T-helper 17 cell (primary cell): ENCODE data around the gene PHLDA1. TPM values are rescaled to one million over a fixed set of nuclear protein-coding genes. Genes with fewer than 3 reads are reported as not detected.

Source experiments
- ATAC-seq: fragments of 150-1000 bp; cut with Tn5 transposase; 2 replicates; pipeline ENCODE4 v1.10.0; 2021; ENCODE audit warnings: mild to moderate bottlenecking, moderate library complexity
- DNase-seq, 3 donors: peaks; one replicate each; pipeline versions ENCODE4 v3.0.0 to v3.0.0-alpha.2; 2020 to 2021
- H3K9me3 ChIP-seq: one replicate; pipeline ENCODE4 v1.7.0; 2013; ENCODE audit warnings: low read length, mild to moderate bottlenecking; ENCODE audit not compliant: control insufficient read depth, poor library complexity, severe bottlenecking
- H3K27ac Mint-ChIP-seq: one replicate; pipeline ENCODE4 v1.8.0; 2022; ENCODE audit warnings: mild to moderate bottlenecking, moderate library complexity, mixed read lengths
- H3K27me3 Mint-ChIP-seq: one replicate; pipeline ENCODE4 v1.8.0; 2022; ENCODE audit warnings: mixed read lengths
- H3K36me3 Mint-ChIP-seq: one replicate; pipeline ENCODE4 v1.8.0; 2022; ENCODE audit warnings: low read depth, mixed read lengths
- H3K4me1 Mint-ChIP-seq: one replicate; pipeline ENCODE4 v1.8.0; 2022; ENCODE audit warnings: mild to moderate bottlenecking, mixed read lengths
- H3K4me3 Mint-ChIP-seq: one replicate; pipeline ENCODE4 v1.8.0; 2022; ENCODE audit warnings: mild to moderate bottlenecking, moderate library complexity, mixed read lengths
- total RNA-seq, 4 donors: library from RNA in 2 of 4; stranded (reverse) in 2 of 4; gene quantifications; one replicate each; pipeline ENCODE4 v1.2.3 and lab custom pipeline; 2022 to 2026

Gene PHLDA1
- total RNA-seq, 2 donors from 2014 or later: 22.2 to 23.6 TPM

DNA sequence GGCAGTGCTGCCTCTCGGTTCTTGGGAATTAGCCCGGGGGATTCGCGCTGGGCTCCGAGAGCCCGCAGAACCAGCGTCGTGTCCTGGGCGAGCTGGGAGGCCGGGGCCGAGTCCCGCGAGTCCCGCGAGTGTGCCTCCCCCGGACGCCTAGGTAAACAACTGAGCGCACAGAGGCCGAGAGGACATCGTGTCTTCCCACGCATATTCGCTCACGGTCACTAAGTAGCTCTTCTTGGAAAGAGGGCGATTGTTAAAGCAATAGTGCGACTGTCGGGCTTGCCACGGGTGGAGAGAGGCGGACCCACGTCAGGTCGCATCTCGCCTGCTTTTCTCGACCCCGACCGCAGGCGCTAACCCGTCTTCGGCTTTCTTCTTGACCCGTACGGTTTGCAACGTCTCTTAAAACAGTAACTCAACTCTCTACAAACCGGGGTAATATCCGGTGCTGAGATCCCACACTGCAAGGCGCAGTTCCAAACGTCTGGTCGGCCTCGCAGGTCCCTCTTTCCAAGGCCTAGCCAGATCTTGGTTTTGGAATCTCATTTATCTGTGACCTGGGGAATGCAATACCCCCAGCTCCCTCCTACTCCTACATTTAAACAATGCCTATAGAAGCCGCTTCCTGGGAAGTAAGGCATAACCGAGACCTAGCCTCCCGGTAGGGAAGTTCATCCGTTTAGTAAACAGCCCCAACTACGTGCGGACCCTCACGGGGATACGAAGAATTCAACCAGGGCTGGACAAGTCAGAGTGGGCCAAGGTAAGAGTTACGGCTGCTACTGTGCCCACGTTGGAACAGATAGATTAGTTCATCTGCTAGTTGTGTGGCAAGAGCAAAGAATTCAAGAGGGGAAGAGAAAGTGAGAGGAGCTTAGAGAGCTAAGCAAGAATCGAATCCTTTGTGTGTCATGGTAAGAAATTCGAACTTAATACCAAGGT is 736 bp upstream of the PHLDA1 start:
- peak overlapping the region; percentile 98 for H3K27ac Mint-ChIP-seq
- H3K36me3 Mint-ChIP-seq: no peaks in the 10 kb centered on the region
- DNase-seq (no peak), ATAC-seq (peak; percentile 15)
- no peaks in the 10 kb centered on the region for H3K27me3 Mint-ChIP-seq
- H3K4me1 Mint-ChIP-seq: peaks cover 29% of the 10 kb centered on the region
- H3K4me3 Mint-ChIP-seq: peak overlapping the region; percentile 94
- H3K9me3 ChIP-seq: no peaks in the 10 kb centered on the region

DNA sequence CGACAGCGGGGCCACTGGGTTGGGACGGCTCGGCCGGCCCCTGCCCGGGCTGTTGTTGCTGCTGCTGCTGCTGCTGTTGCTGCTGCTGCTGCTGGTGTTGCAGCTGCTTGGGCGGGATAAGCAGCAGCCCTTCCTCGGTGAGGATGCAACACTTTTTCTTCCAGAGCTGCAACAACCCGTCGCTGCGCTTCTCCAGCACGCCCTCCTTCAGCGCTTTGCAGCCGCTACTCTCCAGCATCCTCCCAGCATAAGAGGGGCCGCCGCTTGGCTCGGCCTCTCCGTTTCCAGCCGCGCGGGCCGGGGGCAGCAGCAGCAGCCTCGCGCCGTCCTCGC is 529 bp downstream of the PHLDA1 start:
- H3K36me3 Mint-ChIP-seq: no peaks in the 10 kb centered on the region
- H3K4me3 Mint-ChIP-seq: peak overlapping the region; percentile 94
- no peaks in the 10 kb centered on the region for H3K27me3 Mint-ChIP-seq
- no peaks in the 10 kb centered on the region for H3K9me3 ChIP-seq
- peak overlapping the region; percentile 98 for H3K27ac Mint-ChIP-seq
- ATAC-seq: peak; percentile 6
- peaks cover 25% of the 10 kb centered on the region for H3K4me1 Mint-ChIP-seq
- DNase-seq: no peak

DNA sequence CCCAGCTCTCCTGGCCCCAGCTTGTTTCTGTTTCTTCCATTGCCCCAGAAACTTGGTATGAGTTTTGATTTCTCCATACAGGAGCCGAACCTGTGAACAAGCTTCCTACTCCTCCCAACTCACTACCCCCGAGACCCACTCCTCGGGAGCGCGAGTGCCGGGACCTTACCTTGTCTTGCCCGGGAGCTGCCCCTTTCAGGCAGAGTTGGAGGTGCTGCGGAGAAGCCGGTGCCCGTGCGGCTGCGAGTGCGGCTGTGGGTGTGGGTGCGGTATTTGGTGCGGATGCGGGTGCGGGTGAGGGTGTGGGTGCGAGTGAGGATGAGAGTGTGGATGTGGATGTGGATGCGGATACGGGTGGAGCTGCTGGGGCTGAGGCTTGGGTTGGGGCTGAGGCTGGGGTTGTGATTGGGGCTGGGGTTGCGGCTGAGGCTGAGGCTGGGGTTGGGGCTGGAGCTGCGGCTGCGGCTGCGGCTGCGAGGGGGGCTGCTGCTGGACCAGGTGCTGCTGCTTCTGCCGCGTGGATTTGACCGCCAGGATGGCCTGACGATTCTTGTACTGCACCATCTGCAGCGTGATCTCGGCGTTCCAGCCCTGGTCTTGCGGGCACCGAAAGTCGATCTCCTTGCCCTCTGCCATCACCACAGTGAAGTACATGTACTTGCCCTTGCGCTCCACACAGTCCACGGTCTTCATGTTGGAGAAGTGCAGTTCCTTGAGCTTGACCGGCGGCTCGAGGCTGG is 1.1 kb downstream of the PHLDA1 start:
- Mint-ChIP-seq H3K4me1 (peaks cover 22% of the 10 kb centered on the region), H3K27me3 (no peaks in the 10 kb centered on the region)

DNA sequence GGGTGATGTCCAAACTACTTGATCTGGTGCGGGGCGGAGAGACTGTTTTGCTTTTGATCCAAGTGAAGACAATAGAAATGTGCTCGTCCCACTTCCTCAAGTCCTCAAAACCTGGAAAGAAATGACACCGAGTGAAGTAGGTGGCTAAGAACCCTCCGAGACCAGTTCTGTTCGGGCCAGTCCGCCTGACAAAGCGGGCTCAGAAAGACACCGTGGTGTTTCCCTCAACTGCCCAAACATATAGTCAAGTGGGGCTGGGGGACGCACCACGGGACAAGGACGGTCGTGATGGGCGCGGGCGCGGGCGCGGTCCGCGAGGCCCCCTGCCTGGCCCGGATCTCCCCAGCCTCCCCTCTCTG is 1.6 kb downstream of the PHLDA1 start:
- Mint-ChIP-seq H3K4me1 (peaks cover 22% of the 10 kb centered on the region), H3K36me3 (no peaks in the 10 kb centered on the region)

More for the DNA sequence above, 1.1 kb downstream of the PHLDA1 start:
- peak; percentile 20 to 30 (median 28) for DNase-seq
- ATAC-seq: peak; percentile 7
- H3K9me3 ChIP-seq: no peaks in the 10 kb centered on the region
- Mint-ChIP-seq H3K4me3 (peak overlapping the region; percentile 94), H3K27ac (peak overlapping the region; percentile 98), H3K36me3 (no peaks in the 10 kb centered on the region)

DNA sequence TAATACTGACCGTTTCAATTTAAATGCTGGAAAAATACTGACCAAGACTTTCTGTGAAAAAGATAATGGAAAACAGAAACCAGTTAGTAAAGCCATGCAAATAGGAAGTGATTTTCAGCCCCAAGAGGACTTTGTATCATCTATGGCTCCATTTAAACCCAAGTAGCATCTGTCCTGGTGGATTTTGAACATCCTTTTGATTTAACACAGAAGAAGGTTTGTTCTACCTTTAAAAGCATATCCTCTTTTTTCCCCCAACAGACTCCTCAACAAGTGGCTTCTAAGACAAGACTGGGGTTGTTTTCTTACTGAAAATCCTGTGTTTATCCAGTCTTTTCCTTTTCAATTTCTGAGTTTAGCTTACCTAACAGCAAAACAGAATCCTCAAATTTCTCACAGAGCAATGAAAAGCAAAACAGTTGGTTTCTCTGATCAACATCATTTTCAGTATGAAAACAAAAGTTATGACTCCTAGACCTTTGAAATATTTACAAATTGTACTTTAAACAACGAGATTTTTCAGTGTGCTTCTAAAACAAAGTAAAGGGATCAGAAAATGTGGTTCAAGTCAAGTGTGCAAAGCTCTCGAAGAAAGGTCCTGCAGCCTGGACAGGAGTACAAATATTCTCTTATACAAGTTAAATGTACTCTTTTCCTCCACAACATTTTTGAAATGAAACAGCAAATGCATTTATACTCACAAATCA is 2.9 kb downstream of the PHLDA1 start:
- H3K27me3 Mint-ChIP-seq: no peaks in the 10 kb centered on the region
- DNase-seq (no peak), ATAC-seq (no peak)
- peaks cover 20% of the 10 kb centered on the region for H3K4me1 Mint-ChIP-seq
- H3K4me3 Mint-ChIP-seq: no peak overlapping the region
- no peaks in the 10 kb centered on the region for H3K9me3 ChIP-seq
- no peaks in the 10 kb centered on the region for H3K36me3 Mint-ChIP-seq
- H3K27ac Mint-ChIP-seq: no peak overlapping the region

More for the DNA sequence above, 1.6 kb downstream of the PHLDA1 start:
- DNase-seq (peak in 2 of 3 donors; percentile 15 to 18), ATAC-seq (no peak)
- Mint-ChIP-seq H3K27me3 (no peaks in the 10 kb centered on the region), H3K4me3 (peak overlapping the region; percentile 94), H3K27ac (peak overlapping the region; percentile 98)
- no peaks in the 10 kb centered on the region for H3K9me3 ChIP-seq

DNA sequence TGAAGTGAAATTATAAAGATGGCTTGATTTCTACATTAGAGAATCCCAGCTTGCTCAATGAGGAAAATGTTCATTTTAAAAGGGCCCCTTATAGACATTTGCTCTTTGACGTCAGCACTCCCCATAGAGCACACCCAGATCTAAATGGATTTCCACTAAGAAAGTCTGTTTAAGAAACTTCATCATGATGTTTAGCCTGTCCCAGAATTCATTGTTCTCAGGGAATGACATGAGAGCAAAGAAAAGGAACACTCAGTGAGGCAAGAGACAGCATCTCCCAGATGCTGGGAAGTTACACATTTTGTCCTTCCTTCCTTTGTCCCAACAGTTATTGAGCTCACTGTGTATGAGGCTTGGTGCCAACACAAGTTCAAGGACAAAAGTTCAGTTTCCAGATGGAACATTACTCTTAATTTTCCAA is 4.9 kb downstream of the PHLDA1 start:
- no peaks in the 10 kb centered on the region for H3K36me3 Mint-ChIP-seq
- ATAC-seq (no peak), DNase-seq (no peak)
- H3K4me1 Mint-ChIP-seq: peaks cover 12% of the 10 kb centered on the region
- no peaks in the 10 kb centered on the region for H3K27me3 Mint-ChIP-seq
- H3K9me3 ChIP-seq: no peaks in the 10 kb centered on the region
- peak overlapping the region; percentile 68 for H3K27ac Mint-ChIP-seq
- no peak overlapping the region for H3K4me3 Mint-ChIP-seq

DNA sequence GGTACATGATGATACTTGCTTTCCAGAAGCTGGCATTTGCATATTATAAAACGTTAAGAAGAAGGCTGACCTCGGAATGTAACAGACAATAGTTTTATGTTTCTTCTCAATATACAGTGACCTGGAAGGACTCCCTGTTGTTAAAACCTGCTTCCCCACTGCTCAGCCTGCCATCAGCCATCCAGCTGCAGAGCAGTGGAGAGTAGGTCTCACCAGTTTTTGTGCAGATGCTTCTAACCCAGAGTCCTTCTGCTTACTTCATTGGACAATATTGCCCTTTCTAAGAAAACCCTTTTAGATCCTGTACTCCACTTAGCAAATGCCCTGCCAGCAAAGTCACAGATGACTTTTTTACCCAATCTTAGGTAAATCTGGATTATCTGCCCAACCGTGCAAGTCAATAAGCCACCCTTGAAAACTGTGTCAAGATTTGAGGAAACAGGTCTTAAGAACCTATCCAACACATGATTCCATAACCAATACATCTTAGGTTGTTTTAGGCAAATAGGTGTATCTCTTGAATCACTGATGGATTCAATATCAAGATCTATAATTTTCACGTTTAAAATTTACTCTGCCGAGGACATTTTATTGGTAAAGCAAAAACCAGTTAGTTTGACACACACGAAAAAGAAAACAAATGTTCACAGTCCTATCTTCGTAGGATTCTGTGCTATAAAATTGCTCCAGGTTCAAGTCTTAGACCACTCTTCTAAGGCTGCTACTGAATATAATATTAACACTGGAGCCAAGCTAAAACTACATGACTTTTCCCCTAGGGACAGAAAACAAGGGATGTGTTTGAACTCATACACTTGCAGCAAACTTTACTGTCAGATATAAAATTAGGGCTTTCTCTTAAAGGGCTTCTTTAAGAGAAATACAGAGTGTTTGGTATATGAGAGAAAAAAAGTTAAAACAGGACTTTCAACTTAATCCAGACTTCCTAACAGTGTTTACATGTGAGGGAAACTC is 5.7 kb downstream of the PHLDA1 start:
- no peak for DNase-seq
- Mint-ChIP-seq H3K4me1 (peaks cover 18% of the 10 kb centered on the region), H3K4me3 (no peak overlapping the region), H3K36me3 (no peaks in the 10 kb centered on the region), H3K27ac (peak overlapping the region; percentile 68), H3K27me3 (no peaks in the 10 kb centered on the region)
- no peaks in the 10 kb centered on the region for H3K9me3 ChIP-seq
- no peak for ATAC-seq

DNA sequence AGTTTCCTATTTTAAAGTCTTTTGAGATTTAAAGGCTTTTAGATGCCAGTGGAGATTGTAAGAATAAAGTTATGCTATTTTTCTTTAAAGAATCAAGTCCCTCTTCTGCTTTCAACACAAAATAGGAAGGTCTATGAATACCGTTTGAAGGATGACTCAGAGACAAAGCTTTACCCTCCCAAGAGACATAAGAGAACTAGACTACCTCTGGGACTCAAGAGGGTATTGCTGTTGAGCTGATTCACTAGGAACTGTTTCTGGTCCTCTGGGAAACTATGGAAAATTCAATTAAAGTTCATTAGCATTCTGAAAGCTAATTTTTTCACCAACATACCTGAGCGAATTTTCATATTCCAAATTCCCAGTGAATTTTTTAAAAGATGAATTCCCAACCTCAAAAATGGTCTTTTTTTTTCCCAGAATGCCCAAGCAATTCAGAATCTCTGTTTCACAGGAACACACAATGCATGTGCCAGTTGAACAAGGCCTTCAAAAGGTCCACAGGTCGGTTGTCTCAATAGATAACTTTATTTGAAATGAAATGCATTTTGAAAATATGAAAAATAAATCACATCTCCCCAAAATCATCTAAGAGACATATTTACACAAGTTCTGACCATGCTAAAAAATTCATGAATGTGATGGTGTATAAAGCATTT is 6.5 kb downstream of the PHLDA1 start:
- no peak for ATAC-seq
- no peak for DNase-seq
- Mint-ChIP-seq H3K4me1 (peaks cover 16% of the 10 kb centered on the region), H3K36me3 (no peaks in the 10 kb centered on the region), H3K27me3 (no peaks in the 10 kb centered on the region), H3K4me3 (no peak overlapping the region), H3K27ac (peak overlapping the region; percentile 68)
- H3K9me3 ChIP-seq: no peaks in the 10 kb centered on the region

DNA sequence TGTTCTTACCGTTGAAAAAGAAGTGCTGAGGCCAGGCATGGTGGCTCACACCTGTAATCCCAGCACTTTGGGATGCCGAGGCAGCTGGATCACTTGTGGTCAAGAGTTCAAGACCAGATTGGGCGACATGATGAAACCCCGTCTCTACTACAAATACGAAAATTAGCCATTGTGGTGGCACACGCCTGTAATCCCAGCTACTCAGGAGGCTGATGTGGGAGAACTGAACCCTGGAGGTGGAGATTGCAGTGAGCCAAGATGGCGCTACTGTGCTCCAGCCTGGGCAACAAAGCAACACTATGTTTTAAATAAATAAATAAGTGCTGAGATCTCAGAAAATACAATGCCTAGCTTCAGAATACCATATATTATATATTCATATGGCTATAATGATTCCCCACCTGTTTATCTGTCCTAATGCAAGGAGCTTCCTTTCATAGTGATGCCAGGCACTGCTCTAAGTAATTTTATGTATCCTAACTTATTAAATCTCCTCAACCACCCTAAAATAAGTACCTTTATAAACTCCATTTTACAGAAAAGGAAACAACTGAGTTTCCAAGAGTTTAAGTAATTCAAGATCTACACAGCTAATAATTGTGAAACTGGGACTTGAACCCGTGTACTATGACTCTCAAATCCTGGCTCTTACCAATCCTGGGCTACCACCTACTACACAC is 7.3 kb downstream of the PHLDA1 start:
- H3K27ac Mint-ChIP-seq: peak overlapping the region; percentile 68
- DNase-seq (no peak), ATAC-seq (no peak)
- no peaks in the 10 kb centered on the region for H3K36me3 Mint-ChIP-seq
- no peak overlapping the region for H3K4me3 Mint-ChIP-seq
- H3K9me3 ChIP-seq: no peaks in the 10 kb centered on the region
- H3K27me3 Mint-ChIP-seq: no peaks in the 10 kb centered on the region
- peaks cover 13% of the 10 kb centered on the region for H3K4me1 Mint-ChIP-seq

DNA sequence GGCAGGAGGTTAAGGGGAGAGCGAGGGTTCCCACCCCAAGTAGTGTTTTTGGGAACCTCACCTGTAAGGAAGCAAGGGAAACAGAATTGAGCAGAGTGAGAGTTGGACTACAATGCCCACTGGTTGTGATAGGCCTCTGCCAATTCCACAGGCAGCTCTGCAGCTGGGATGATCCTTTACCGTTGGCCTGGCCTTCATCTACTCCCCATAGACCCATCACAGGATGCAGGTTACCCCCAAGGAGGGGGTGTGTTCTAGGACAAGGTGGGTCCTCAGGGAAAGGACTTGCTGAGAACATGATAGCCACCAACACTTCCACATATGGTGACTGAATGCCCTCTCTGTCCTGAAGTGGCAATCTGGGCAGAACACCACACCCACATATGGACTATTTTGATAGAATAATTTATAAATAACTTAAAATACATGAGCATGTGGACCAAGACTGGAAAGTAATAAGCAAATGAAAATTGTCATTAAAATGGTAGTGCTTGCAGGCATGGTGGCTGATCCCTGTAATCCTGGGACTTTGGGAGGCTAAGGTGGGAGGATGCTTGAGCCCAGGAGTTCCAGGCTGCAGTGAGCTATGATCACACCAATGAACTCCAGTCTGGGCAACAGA is 8.4 kb downstream of the PHLDA1 start:
- Mint-ChIP-seq H3K4me3 (no peak overlapping the region), H3K27me3 (no peaks in the 10 kb centered on the region), H3K27ac (no peak overlapping the region), H3K36me3 (no peaks in the 10 kb centered on the region), H3K4me1 (peaks cover 13% of the 10 kb centered on the region)
- no peaks in the 10 kb centered on the region for H3K9me3 ChIP-seq
- ATAC-seq (no peak), DNase-seq (no peak)

DNA sequence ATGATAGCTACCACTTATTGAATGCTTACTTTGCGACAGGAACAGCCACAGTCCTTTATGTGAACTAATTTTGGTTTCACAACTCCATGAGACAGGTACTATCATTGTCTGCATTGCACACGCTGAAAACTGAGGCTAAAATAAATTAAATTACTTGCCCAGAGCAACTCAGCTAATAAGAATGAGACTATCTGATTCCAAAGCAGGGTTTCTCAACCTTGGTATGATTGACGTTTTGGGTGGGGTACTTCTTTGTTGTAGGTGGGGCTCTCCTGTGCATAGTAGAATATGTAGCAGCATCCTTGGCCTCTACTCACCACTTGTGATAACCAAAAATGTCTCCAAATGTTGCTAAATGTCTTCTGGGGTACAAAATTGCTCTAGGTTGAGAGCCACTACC is 9.1 kb downstream of the PHLDA1 start:
- H3K9me3 ChIP-seq: no peaks in the 10 kb centered on the region
- Mint-ChIP-seq H3K27me3 (no peaks in the 10 kb centered on the region), H3K4me3 (no peak overlapping the region), H3K27ac (no peak overlapping the region), H3K36me3 (no peaks in the 10 kb centered on the region), H3K4me1 (peaks cover 13% of the 10 kb centered on the region)
- DNase-seq: no peak
- ATAC-seq: no peak
